ENCODE measurements around the gene MFAP1.

DNA sequence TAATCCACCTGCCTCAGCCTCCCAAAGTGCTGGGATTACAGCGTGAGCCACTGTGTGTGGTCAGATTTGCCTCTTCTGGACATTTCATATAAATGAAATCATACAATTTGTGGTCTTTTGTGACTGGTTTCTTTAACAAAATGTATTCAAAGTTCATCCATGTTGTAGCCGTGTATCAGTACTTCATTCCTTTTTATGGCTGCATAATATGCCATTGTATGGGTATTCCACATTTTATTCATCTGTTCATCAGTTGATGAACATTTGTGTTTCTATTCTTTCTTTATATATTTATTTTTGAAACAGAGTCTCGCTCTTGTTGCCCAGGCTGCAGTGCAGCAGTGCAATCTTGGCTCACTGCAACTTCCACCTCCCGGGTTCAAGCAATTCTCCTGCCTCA, 28.1 kb upstream of the MFAP1 start:
- TF ChIP-seq POLR2A (IDR thresholded peaks at IDR 0.05) (no peak), CTCF (IDR thresholded peaks at IDR 0.05) (no peak)

Measured in esophagus squamous epithelium (tissue), 4 donors.